ENCODE measurements around the gene OR6K2.

Gene OR6K2

DNA sequence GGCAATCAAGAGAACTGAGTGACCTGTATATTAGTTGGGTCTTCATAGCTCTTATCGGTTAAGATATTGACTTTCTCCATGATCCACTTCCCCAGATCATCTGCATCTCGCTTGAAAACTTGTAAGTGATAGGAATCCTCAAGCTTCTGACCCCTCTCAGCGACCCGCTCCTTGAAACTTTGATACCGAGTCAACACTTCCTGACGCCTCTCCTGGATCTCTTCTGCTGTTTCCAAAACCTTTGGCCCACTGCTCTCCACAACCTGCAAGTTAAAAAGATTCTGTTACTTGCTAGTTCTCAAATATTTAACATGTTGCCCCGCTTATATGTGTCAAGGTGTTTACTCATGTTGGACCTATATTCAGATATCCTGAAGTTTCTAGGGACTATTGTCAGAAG, 15.4 kb downstream of the OR6K2 start:
- no peak for DNase-seq (ENCODE audit: low read depth)

GRCh38 chr1:158681606-158682005, 18.8 kb downstream of the OR6K2 start:
- no peak for DNase-seq (ENCODE audit: low read depth)

DNA sequence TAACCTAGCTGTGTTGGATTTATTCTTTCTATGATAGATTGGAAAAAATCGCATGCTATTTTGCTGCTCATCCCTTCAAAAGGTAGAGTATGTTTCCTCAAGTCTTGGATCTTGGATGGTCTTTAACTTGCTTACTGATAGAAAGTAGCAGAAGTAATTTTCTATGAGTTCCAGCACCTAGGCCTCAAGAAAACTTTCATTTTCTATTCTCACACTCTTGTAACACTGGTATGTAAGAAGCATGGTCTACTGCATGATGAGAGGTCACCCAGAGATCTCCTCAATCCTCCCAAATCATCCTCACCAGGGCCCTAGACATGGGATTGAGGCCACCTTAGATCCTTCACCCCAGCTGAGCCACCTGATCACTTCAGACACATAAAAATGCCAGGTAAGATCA, 21.2 kb downstream of the OR6K2 start:
- no peak for DNase-seq (ENCODE audit: low read depth)

DNA sequence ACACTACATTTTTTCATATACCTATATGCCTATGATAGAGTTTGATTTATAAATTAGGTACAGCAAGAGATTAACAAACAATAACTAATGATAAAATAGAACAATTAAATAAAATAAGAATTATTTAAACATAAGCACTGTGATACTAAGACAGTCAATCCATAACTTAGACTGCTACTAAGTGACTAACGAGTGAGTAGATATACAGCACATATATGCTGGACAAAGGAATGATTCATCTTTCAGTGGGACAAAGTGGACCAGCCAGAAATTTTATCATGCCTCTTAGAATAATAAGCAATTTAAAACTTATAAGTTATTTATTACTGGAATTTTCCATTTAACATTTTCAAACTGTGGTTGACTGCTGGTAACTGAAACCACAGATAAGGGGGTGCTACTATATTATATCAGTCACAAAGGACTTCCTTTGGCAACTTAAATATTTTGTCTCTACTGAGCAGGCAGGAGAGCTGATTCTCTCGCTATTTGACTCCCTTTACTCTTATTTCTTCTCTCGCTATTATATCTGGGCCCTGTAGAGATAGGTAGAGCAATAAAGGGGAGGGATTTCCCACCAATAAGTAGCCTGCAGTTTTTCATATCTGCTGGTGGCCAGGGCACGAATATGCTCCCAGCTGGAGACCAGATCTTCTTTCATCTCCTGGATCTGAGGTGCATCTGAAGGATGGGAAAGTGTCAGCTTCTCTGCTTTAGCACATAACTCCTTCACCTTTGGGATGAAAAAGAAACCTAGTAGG, 24.7 kb downstream of the OR6K2 start:
- no peak for DNase-seq (ENCODE audit: low read depth)

DNA sequence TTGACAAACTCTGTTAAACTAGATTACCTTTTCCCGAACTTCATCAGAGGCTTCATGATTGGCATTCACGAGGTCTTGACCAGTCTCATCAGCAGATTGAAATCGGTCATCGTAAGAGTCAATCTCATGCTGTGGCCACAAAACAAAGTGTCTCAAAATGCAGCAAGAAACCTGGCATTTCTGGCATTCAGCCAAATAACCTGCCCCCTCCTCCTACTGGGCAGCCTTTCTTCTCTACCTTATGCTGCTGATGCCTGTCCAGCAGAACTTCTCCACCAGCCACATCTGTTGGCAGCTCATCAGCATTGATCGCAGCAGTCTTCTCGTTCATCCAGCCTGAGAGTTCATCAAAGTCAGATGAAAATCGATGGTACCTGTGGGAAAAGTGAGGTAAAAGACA, 26.1 kb downstream of the OR6K2 start:
- DNase-seq (ENCODE audit: low read depth): no peak

DNA sequence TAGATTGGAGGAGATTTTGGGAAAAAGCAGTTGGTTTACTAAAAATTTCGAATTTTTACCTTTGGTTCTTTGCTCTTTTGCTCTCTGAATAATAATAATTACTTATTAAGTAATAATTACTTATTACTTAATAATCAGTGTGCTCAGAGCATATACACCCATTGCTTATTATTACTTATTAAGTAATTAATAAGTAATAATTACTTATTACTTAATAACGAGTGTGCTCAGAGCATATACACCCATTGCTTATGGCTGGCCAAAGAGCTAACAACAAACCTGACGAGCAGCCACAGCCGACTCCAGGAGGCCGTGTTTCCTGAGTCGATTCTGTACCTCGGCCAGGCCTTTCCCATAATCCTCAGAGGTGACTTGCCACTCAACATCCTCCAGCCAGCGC, 34.4 kb downstream of the OR6K2 start:
- no peak for DNase-seq (ENCODE audit: low read depth)

- no peak for DNase-seq (ENCODE audit: low read depth)
Measured at GRCh38 chr1:158654571-158654970, 45.9 kb downstream of the OR6K2 start.

DNA sequence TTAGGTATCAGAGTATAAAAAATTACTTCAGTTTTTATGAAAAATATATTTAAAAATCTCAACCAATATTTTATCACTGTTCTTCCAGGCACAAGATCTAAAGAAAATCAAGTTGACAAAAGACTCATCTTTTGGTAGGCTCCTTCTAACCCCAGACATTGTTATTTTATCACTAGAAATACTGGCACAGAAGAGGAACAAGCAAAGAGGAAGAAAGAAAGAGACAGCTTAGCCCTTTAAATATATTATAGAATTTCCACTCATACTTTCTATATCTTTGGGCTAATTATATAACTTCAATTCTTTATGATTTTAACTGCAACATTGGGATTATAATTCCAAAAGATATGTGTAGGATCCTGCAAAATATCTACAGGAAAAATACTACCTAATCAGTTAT, 46.4 kb downstream of the OR6K2 start:
- no peak for DNase-seq (ENCODE audit: low read depth)

DNA sequence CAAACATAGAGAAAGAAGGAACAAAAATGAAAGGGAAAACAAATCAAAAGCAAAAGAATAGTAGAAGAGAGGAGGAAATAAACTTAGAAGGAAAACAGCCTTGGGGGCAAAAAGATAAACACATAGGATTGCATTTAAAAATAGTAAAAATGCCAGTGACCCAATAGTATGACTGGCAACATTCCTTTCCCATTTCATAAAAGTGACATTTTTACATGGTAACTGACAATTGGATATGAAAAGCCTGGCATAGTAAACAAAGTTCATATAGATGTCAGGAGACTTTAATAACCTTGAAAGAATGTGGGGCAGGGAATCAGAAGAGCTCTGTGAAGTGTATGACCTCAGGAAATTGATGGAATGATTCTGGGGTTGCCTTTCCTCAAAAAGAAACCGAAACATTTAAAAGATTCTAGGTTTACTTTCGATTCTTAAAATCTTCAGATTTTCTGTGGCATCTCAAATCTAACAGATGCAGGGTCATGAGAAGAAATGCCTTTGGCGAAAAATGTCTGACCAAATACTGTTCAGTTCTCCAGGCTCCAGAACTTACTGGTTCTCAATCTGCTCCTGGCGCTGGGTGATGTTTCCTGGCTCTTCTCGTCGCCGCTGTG, 47.6 kb downstream of the OR6K2 start:
- no peak for DNase-seq (ENCODE audit: low read depth)
